OCI-LY7 (cell line): ENCODE results near the gene LIMK2. TPM values are rescaled to one million over a fixed set of nuclear protein-coding genes. Genes with fewer than 3 reads are reported as not detected.
"Not testable (repeated sequence)": the region's sequence is repeated elsewhere in the genome, so short reads cannot be mapped to it uniquely, and the experiment has no call there.

Experiments used
- BruUV-seq: library from RNA; stranded (reverse); fragments of 400-500 nt; replicated peaks from 2 replicates; lab custom pipeline; 2021; lab: Mats Ljungman, UMichigan
- CTCF ChIA-PET: fragments of 300-600 bp; sonication (Branson Sonifier 250); formaldehyde crosslinking; loops from one replicate; lab custom pipeline; 2022; ENCODE audit warnings: antibody characterized with exemption; ENCODE audit not compliant: unreplicated experiment; lab: Charles Lee
- POLR2A ChIA-PET: fragments of 300-600 bp; sonication (Branson Sonifier 250); formaldehyde crosslinking; loops from one replicate; lab custom pipeline; 2022; ENCODE audit warnings: antibody characterized with exemption; lab: Charles Lee
- DNase-seq: peaks from one replicate; pipeline ENCODE4 v3.0.0-alpha.2; 2015; ENCODE audit warnings: low spot score
- H2AFZ ChIP-seq: fragments of 200-600 bp; sonication (generic), shearing (Covaris generic); 2 replicates; pipeline ENCODE4 v1.6.1; 2014; ENCODE audit warnings: mild to moderate bottlenecking, antibody characterized with exemption, low read length, moderate library complexity
- H3K27ac ChIP-seq: fragments of 200-600 bp; sonication (generic); 2 replicates; pipeline ENCODE4 v1.5.1; 2014; ENCODE audit warnings: mixed run types, low read depth, mild to moderate bottlenecking, moderate library complexity, low read length, inconsistent platforms; ENCODE audit not compliant: poor library complexity, severe bottlenecking
- H3K36me3 ChIP-seq: fragments of 200-600 bp; sonication (generic); 2 replicates; pipeline ENCODE4 v1.6.1; 2014; ENCODE audit warnings: mild to moderate bottlenecking, antibody characterized with exemption, low read length, moderate library complexity, mixed read lengths; ENCODE audit not compliant: insufficient read depth
- H3K4me1 ChIP-seq: fragments of 200-600 bp; sonication (generic); 2 replicates; pipeline ENCODE4 v1.5.1; 2014; ENCODE audit warnings: mild to moderate bottlenecking, low read length; ENCODE audit not compliant: insufficient read depth, poor library complexity, severe bottlenecking
- H3K4me2 ChIP-seq: fragments of 200-600 bp; sonication (generic); 2 replicates; pipeline ENCODE4 v1.6.1; 2014; ENCODE audit warnings: mild to moderate bottlenecking, low read length
- H3K4me3 ChIP-seq: fragments of 200-600 bp; sonication (generic); 2 replicates; pipeline ENCODE4 v1.5.1; 2014; ENCODE audit warnings: mild to moderate bottlenecking, low read depth, low read length; ENCODE audit not compliant: poor library complexity, severe bottlenecking
- H3K79me2 ChIP-seq: fragments of 200-600 bp; sonication (generic); 2 replicates; pipeline ENCODE4 v1.6.1; 2016; ENCODE audit warnings: low read depth, mild to moderate bottlenecking, low read length, moderate library complexity, mixed read lengths; ENCODE audit not compliant: insufficient read depth
- H3K9me2 ChIP-seq: fragments of 200-600 bp; sonication (generic); 2 replicates; pipeline ENCODE4 v1.6.1; 2016; ENCODE audit warnings: mild to moderate bottlenecking, low read length, mixed read lengths; ENCODE audit not compliant: insufficient read depth
- H3K9me3 ChIP-seq: fragments of 200-600 bp; sonication (generic); 2 replicates; pipeline ENCODE4 v1.6.1; 2014; ENCODE audit warnings: mild to moderate bottlenecking, mixed run types, low read length, mixed read lengths
- H4K20me1 ChIP-seq: fragments of 200-600 bp; sonication (generic); 2 replicates; pipeline ENCODE4 v1.6.1; 2014; ENCODE audit warnings: mild to moderate bottlenecking, antibody characterized with exemption, low read length, moderate library complexity, mixed read lengths; ENCODE audit not compliant: insufficient read depth
- EZH2phosphoT487 ChIP-seq: fragments of 200-600 bp; sonication (generic); IDR thresholded peaks from 2 replicates; pipeline ENCODE4 v1.6.1; 2018; ENCODE audit warnings: low read depth, borderline replicate concordance, mild to moderate bottlenecking, mixed run types, antibody characterized with exemption, low read length, moderate library complexity, mixed read lengths
- intact Hi-C: fragments of 100-400 bp; cut with micrococcal nuclease; formaldehyde crosslinking; loops from one replicate; pipeline ENCODE4 v1.10.0; 2022; ENCODE audit not compliant: unreplicated experiment
- total RNA-seq, 2 experiments: library from RNA; depleted of rRNA in 1 of 2; stranded (reverse); fragments of >200 nt in 1 of 2; shearing (Covaris generic) in 1 of 2; gene quantifications; 2 replicates each; pipeline ENCODE4 v1.2.3, GENCODE V29; 2014 to 2022
- TF ChIP-seq, protein P1 (sequence below): fragments of 200-600 bp; sonication (generic); conservative IDR thresholded peaks from 2 replicates; pipeline ENCODE4 v1.5.1; 2014; ENCODE audit warnings: mild to moderate bottlenecking, antibody characterized with exemption, low read length, moderate library complexity, mixed read lengths

The LIMK2 gene
- total RNA-seq, 2 experiments from 2014 or later, result 16.2 to 24.8 TPM

DNA sequence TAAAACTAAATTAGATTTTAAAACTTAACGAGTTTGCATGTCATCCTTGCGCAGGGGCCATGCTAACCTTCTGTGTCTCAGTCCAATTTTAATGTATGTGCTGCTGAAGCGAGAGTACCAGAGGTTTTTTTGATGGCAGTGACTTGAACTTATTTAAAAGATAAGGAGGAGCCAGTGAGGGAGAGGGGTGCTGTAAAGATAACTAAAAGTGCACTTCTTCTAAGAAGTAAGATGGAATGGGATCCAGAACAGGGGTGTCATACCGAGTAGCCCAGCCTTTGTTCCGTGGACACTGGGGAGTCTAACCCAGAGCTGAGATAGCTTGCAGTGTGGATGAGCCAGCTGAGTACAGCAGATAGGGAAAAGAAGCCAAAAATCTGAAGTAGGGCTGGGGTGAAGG, 10.6 kb downstream of the LIMK2 start:
- BruUV-seq, result no TSS peak
- TF ChIP-seq, protein P1, sequence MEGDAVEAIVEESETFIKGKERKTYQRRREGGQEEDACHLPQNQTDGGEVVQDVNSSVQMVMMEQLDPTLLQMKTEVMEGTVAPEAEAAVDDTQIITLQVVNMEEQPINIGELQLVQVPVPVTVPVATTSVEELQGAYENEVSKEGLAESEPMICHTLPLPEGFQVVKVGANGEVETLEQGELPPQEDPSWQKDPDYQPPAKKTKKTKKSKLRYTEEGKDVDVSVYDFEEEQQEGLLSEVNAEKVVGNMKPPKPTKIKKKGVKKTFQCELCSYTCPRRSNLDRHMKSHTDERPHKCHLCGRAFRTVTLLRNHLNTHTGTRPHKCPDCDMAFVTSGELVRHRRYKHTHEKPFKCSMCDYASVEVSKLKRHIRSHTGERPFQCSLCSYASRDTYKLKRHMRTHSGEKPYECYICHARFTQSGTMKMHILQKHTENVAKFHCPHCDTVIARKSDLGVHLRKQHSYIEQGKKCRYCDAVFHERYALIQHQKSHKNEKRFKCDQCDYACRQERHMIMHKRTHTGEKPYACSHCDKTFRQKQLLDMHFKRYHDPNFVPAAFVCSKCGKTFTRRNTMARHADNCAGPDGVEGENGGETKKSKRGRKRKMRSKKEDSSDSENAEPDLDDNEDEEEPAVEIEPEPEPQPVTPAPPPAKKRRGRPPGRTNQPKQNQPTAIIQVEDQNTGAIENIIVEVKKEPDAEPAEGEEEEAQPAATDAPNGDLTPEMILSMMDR, result no peak
- no peak for TF ChIP-seq EZH2phosphoT487
- Histone ChIP-seq H3K9me3 (no peaks in the 10 kb centered on the region), H3K9me2 (no peaks in the 10 kb centered on the region), H4K20me1 (no peaks in the 10 kb centered on the region), H2AFZ (no peak overlapping the region), H3K4me3 (no peak overlapping the region), H3K4me2 (no peak overlapping the region), H3K36me3 (peaks cover 10% of the 10 kb centered on the region; the same call in 1 of the 2 replicates), H3K79me2 (peaks cover 13% of the 10 kb centered on the region; the same call in 1 of the 2 replicates), H3K4me1 (peaks cover 16% of the 10 kb centered on the region), H3K27ac (no peak overlapping the region)
- CTCF ChIA-PET, result no interaction called here
- intact Hi-C loops, result no loop called here
- no peak for DNase-seq
- POLR2A ChIA-PET, result no interaction called here

DNA sequence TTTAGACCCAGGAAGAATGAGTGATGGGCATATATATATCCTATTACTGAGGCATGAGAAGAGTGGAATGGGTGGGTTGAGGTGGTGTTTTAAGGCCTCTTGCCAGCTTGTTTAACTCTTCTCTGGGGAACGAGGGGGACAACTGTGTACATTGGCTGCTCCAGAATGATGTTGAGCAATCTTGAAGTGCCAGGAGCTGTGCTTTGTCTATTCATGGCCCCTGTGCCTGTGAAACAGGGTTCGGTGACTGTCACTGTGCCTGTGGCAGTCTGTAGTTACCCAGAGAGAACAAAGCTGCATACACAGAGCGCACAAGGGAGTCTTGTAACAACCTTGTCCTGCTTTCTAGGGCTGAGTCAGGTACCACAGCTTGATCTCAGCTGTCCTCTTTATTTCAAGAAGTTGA, 11.7 kb downstream of the LIMK2 start:
- no peak overlapping the region for H3K4me2 ChIP-seq
- H3K9me2 ChIP-seq, result no peaks in the 10 kb centered on the region
- POLR2A ChIA-PET, result interaction anchor here (1.3 kb wide), 1 partner anchor 11 kb away, joined by 5 read pairs; no protein-coding TSS in a partner anchor
- H2AFZ ChIP-seq, result no peak overlapping the region
- no peaks in the 10 kb centered on the region for H3K9me3 ChIP-seq
- H3K4me1 ChIP-seq, result peaks cover 13% of the 10 kb centered on the region
- CTCF ChIA-PET, result no interaction called here
- no peak for DNase-seq
- TF ChIP-seq EZH2phosphoT487, result no peak
- TF ChIP-seq, protein P1, result no peak
- peaks cover 20% of the 10 kb centered on the region; the same call in 1 of the 2 replicates for H3K36me3 ChIP-seq
- H3K27ac ChIP-seq, result no peak overlapping the region
- intact Hi-C loops, result no loop called here
- no peak overlapping the region for H3K4me3 ChIP-seq
- BruUV-seq, result no TSS peak
- no peaks in the 10 kb centered on the region for H4K20me1 ChIP-seq
- peaks cover 13% of the 10 kb centered on the region; the same call in 1 of the 2 replicates for H3K79me2 ChIP-seq

DNA sequence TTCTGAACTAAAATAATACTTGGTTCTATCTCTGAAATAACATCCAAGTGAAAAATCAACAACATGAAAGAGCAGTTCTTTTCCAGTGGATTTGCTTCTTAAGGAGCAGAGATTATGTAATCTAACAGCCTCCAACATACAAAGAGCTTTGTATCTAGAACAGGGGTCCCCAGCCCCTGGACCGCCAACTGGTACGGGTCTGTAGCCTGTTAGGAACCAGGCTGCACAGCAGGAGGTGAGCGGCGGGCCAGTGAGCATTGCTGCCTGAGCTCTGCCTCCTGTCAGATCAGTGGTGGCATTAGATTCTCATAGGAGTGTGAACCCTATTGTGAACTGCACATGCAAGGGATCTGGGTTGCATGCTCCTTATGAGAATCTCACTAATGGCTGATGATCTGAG, 12.6 kb downstream of the LIMK2 start:
- BruUV-seq, H3K4me2 ChIP-seq, H2AFZ ChIP-seq, H3K9me2 ChIP-seq, H3K27ac ChIP-seq, DNase-seq, intact Hi-C loops, H4K20me1 ChIP-seq, H3K4me3 ChIP-seq, H3K9me3 ChIP-seq: not testable (repeated sequence)
- ChIA-PET CTCF (interaction anchor here (0.5 kb wide), 1 partner anchor 630 kb away, joined by 3 read pairs; no protein-coding TSS in a partner anchor), POLR2A (interaction anchor here (0.6 to 1.3 kb wide), 4 partner anchors 12 to 72 kb away, joined by 3 to 5 read pairs (median 4); no protein-coding TSS in a partner anchor)
- Histone ChIP-seq H3K36me3 (peaks cover 22% of the 10 kb centered on the region; the same call in 1 of the 2 replicates), H3K4me1 (peaks cover 13% of the 10 kb centered on the region), H3K79me2 (peaks cover 13% of the 10 kb centered on the region; the same call in 1 of the 2 replicates)
